ENCODE data around the gene ORAI3. TPM values are rescaled to one million over a fixed set of nuclear protein-coding genes. Genes with fewer than 3 reads are reported as not detected.
A peak's percentile ranks its signal among the peaks of the same experiment; 100 is the strongest.

ORAI3 gene
- polyA plus RNA-seq, 3 donors: 17.7 to 19.8 (median 19.1) TPM

GRCh38 chr16:30921459-30921747 lies 27.5 kb upstream of the ORAI3 start:
- no peak for DNase-seq (ENCODE audit: extremely low read depth in 1 of 11, low read depth in 9 of 11, low spot score in 4 of 11)

- peak; percentile 89 to 97 (median 94) for DNase-seq (ENCODE audit: extremely low read depth in 1 of 11, low read depth in 9 of 11, low spot score in 4 of 11)
Observed at GRCh38 chr16:30921748-30922419, 27.0 kb upstream of the ORAI3 start.

- DNase-seq (ENCODE audit: extremely low read depth in 1 of 11, low read depth in 9 of 11, low spot score in 4 of 11): peak; percentile 97 to 100 (median 99)
Observed at GRCh38 chr16:30922420-30922959, 26.4 kb upstream of the ORAI3 start.

GRCh38 chr16:30922960-30923535 lies 25.8 kb upstream of the ORAI3 start:
- DNase-seq (ENCODE audit: extremely low read depth in 1 of 11, low read depth in 9 of 11, low spot score in 4 of 11): peak; percentile 99 to 100 (median 100)

- DNase-seq (ENCODE audit: extremely low read depth in 1 of 11, low read depth in 9 of 11, low spot score in 4 of 11): peak in 1 of 11 donors; percentile 61
Observed at GRCh38 chr16:30923554-30924075, 25.3 kb upstream of the ORAI3 start, which contains the start of gene FBXL19. FBXL19 (plus strand) TSS chr16:30923572; CDS start chr16:30925755, 2,183 bp downstream.

GRCh38 chr16:30924076-30924912 lies 24.6 kb upstream of the ORAI3 start:
- no peak for DNase-seq (ENCODE audit: extremely low read depth in 1 of 11, low read depth in 9 of 11, low spot score in 4 of 11)

GRCh38 chr16:30924913-30925631 lies 23.8 kb upstream of the ORAI3 start:
- no peak for DNase-seq (ENCODE audit: extremely low read depth in 1 of 11, low read depth in 9 of 11, low spot score in 4 of 11)

- DNase-seq (ENCODE audit: extremely low read depth in 1 of 11, low read depth in 9 of 11, low spot score in 4 of 11): no peak
Observed at GRCh38 chr16:30925632-30925987, 23.3 kb upstream of the ORAI3 start.

- DNase-seq (ENCODE audit: extremely low read depth in 1 of 11, low read depth in 9 of 11, low spot score in 4 of 11): no peak
Observed at GRCh38 chr16:30925995-30926811, 22.7 kb upstream of the ORAI3 start.

GRCh38 chr16:30926937-30927788 lies 21.7 kb upstream of the ORAI3 start:
- no peak for DNase-seq (ENCODE audit: extremely low read depth in 1 of 11, low read depth in 9 of 11, low spot score in 4 of 11)

- peak in 7 of 11 donors; percentile 45 to 85 (median 76) for DNase-seq (ENCODE audit: extremely low read depth in 1 of 11, low read depth in 9 of 11, low spot score in 4 of 11)
Observed at GRCh38 chr16:30927789-30928378, 21.0 kb upstream of the ORAI3 start.

- no peak for DNase-seq (ENCODE audit: extremely low read depth in 1 of 11, low read depth in 9 of 11, low spot score in 4 of 11)
Observed at GRCh38 chr16:30928390-30928789, 20.5 kb upstream of the ORAI3 start.

GRCh38 chr16:30929167-30929566 lies 19.7 kb upstream of the ORAI3 start:
- DNase-seq (ENCODE audit: extremely low read depth in 1 of 11, low read depth in 9 of 11, low spot score in 4 of 11): no peak

- no peak for DNase-seq (ENCODE audit: extremely low read depth in 1 of 11, low read depth in 9 of 11, low spot score in 4 of 11)
Observed at GRCh38 chr16:30930160-30930571, 18.7 kb upstream of the ORAI3 start.

GRCh38 chr16:30931068-30931650 lies 17.7 kb upstream of the ORAI3 start:
- DNase-seq (ENCODE audit: extremely low read depth in 1 of 11, low read depth in 9 of 11, low spot score in 4 of 11): no peak

- DNase-seq (ENCODE audit: extremely low read depth in 1 of 11, low read depth in 9 of 11, low spot score in 4 of 11): no peak
Observed at GRCh38 chr16:30934827-30935557, 13.9 kb upstream of the ORAI3 start.

All from renal cortex interstitium (tissue), 11 donors.